Testis (tissue), 2 donors: ENCODE results near the gene ACTL8.

ENCODE experiments used
- POLR2A ChIP-seq: fragments of 450-650 bp; IDR thresholded peaks from one replicate; pipeline ENCODE4 v1.6.1; 2017; ENCODE audit warnings: antibody characterized with exemption, mild to moderate bottlenecking, moderate library complexity
- TF ChIP-seq, protein P1 (sequence below), 3 experiments: fragments of 450-650 bp in 2 of 3; fragments of 200-600 bp in 1 of 3; sonication (generic) in 1 of 3; IDR thresholded peaks; one replicate each; pipeline ENCODE4 v1.5.1; 2016 to 2019; ENCODE audit warnings: antibody characterized with exemption in 3 of 3, mild to moderate bottlenecking in 2 of 3, moderate library complexity in 1 of 3

DNA sequence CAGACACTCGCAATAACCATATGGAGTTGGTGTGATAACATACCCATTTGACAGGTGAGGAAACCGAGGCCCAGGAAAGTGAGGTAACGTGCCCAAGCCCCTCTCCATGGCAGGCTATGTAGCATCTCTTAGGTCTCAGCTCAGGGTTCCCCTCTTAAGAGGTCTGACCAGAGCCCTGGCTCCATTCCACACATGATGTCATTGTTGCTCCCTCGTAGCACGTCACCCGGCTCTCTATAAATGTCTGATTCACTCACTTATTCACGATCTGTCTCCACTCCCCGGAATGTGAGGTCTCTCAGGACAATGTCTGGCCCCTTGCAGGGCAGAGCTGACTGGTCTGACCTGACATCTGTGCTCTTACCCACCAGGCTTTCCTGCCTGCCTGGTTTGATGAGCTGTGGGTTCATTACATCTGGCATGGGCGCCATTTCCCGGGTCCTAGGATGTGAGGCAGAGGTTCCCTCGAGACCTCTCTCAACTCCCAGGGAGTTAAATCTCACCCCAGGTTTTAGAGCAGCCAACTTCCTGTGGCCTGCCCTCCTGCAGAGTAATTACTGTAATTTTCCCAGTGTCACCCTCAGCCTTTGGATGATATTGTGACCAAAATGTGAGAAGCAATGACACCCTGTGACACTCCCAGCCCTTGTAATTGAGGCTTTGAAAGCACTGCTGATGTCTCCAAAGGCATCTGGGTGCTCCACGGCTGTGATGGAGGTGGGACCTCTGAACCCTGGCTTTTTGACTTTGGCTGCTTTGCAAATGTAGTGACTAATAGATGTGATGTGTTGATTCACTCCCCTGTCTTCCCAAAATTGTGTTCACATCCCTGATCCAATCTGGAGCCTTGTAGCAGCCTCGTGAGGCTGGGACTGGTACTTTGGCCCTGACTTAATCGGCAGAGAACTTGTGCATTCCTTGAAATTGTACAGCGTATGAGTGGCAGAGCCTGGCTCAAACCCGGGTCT, 10.6 kb downstream of the ACTL8 start:
- TF ChIP-seq, protein P1, sequence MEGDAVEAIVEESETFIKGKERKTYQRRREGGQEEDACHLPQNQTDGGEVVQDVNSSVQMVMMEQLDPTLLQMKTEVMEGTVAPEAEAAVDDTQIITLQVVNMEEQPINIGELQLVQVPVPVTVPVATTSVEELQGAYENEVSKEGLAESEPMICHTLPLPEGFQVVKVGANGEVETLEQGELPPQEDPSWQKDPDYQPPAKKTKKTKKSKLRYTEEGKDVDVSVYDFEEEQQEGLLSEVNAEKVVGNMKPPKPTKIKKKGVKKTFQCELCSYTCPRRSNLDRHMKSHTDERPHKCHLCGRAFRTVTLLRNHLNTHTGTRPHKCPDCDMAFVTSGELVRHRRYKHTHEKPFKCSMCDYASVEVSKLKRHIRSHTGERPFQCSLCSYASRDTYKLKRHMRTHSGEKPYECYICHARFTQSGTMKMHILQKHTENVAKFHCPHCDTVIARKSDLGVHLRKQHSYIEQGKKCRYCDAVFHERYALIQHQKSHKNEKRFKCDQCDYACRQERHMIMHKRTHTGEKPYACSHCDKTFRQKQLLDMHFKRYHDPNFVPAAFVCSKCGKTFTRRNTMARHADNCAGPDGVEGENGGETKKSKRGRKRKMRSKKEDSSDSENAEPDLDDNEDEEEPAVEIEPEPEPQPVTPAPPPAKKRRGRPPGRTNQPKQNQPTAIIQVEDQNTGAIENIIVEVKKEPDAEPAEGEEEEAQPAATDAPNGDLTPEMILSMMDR (IDR thresholded peaks at IDR 0.05): no peak
- no peak for TF ChIP-seq POLR2A
